H1 (cell line): Measurements from ENCODE around the gene DYRK1A. TPM values are rescaled to one million over a fixed set of nuclear protein-coding genes. Genes with fewer than 3 reads are reported as not detected.

ENCODE experiments used
- CTCF ChIA-PET: fragments of 300-600 bp; sonication (Branson Sonifier 250); formaldehyde crosslinking; loops from one replicate; lab custom pipeline; 2021; ENCODE audit not compliant: partially characterized antibody; lab: Charles Lee
- POLR2A ChIA-PET: fragments of 300-600 bp; sonication (Branson Sonifier 250); formaldehyde crosslinking; loops from one replicate; lab custom pipeline; 2021; ENCODE audit warnings: inconsistent platforms; ENCODE audit not compliant: partially characterized antibody; lab: Charles Lee
- DNase-seq, 2 experiments: peaks; one replicate each; pipeline versions ENCODE4 v3.0.0 to v3.0.0-alpha.2; 2010 to 2022; ENCODE audit warnings: low spot score in 2 of 2, low read depth in 1 of 2, mixed read lengths in 1 of 2
- FAIRE-seq: peaks from 2 replicates; lab custom pipeline; 2011; peaks lifted over from hg19 to GRCh38; lab: Jason Lieb, UNC
- H2AFZ ChIP-seq: 2 replicates; pipeline ENCODE4 v1.8.1; 2012; ENCODE audit warnings: low read length, inconsistent platforms
- H2AK5ac ChIP-seq: 2 replicates; pipeline ENCODE4 v1.6.1; 2013; ENCODE audit warnings: low read depth, low read length
- H2BK120ac ChIP-seq: replicated peaks from 2 replicates; pipeline ENCODE3; 2013; ENCODE audit warnings: low read depth, low read length, inconsistent platforms
- H2BK12ac ChIP-seq: 2 replicates; pipeline ENCODE4 v1.6.1; 2013; ENCODE audit warnings: low read depth, low read length
- H2BK15ac ChIP-seq: 2 replicates; pipeline ENCODE4 v1.6.1; 2013; ENCODE audit warnings: low read length
- H2BK20ac ChIP-seq: 2 replicates; pipeline ENCODE4 v1.6.1; 2013; ENCODE audit warnings: low read length
- H2BK5ac ChIP-seq: 2 replicates; pipeline ENCODE4 v1.6.1; 2013; ENCODE audit warnings: low read depth, low read length
- H3K14ac ChIP-seq: 2 replicates; pipeline ENCODE4 v1.6.1; 2013; ENCODE audit warnings: inconsistent platforms; ENCODE audit not compliant: insufficient read length
- H3K18ac ChIP-seq: 2 replicates; pipeline ENCODE4 v1.6.1; 2013; ENCODE audit warnings: low read length; ENCODE audit errors: extremely low read depth
- H3K23ac ChIP-seq: 2 replicates; pipeline ENCODE4 v1.6.1; 2013; ENCODE audit warnings: inconsistent platforms; ENCODE audit not compliant: insufficient read length
- H3K23me2 ChIP-seq: 2 replicates; pipeline ENCODE4 v1.6.1; 2013; ENCODE audit warnings: low read depth, low read length
- H3K27ac ChIP-seq: 2 replicates; pipeline ENCODE4 v1.6.1; 2011; ENCODE audit warnings: low read depth, low read length, inconsistent platforms
- H3K27me3 ChIP-seq, 4 experiments: replicated peaks in 1 of 4; 1 replicate in 1 of 4; 2 replicates in 3 of 4; pipeline versions ENCODE4 v1.6.1 to v1.8.1; 2011 to 2013; ENCODE audit warnings: low read length in 3 of 4, mild to moderate bottlenecking in 3 of 4, inconsistent platforms in 2 of 4, mixed read lengths in 2 of 4, moderate library complexity in 1 of 4; ENCODE audit not compliant: control insufficient read depth in 3 of 4, insufficient read depth in 3 of 4; ENCODE audit errors: extremely low read depth in 1 of 4
- H3K36me3 ChIP-seq, 4 experiments: 2 replicates each; pipeline versions ENCODE4 v1.6.1 to v1.8.1; 2011 to 2013; ENCODE audit warnings: mild to moderate bottlenecking in 4 of 4, low read length in 3 of 4, moderate library complexity in 2 of 4, control low read depth in 1 of 4, inconsistent platforms in 1 of 4; ENCODE audit not compliant: insufficient read depth in 4 of 4, control insufficient read depth in 2 of 4
- H3K4ac ChIP-seq: replicated peaks from 2 replicates; pipeline ENCODE3; 2013; ENCODE audit warnings: low read length, low read depth, mixed read lengths, inconsistent platforms; ENCODE audit not compliant: insufficient read length
- H3K4me1 ChIP-seq, 4 experiments: replicated peaks in 1 of 4; 1 replicate in 1 of 4; 2 replicates in 3 of 4; pipeline versions ENCODE4 v1.6.1 to v1.8.1; 2011 to 2013; ENCODE audit warnings: low read length in 3 of 4, inconsistent platforms in 2 of 4, mixed read lengths in 1 of 4; ENCODE audit not compliant: insufficient read depth in 4 of 4, control insufficient read depth in 3 of 4
- H3K4me2 ChIP-seq, 2 experiments: 2 replicates each; pipeline versions ENCODE4 v1.6.1 to v1.8.1; 2011 to 2013; ENCODE audit warnings: low read depth in 2 of 2, low read length in 2 of 2, control low read depth in 1 of 2, inconsistent platforms in 1 of 2, mild to moderate bottlenecking in 1 of 2; ENCODE audit not compliant: insufficient read depth in 1 of 2
- H3K4me3 ChIP-seq, 4 experiments: fragments of 200-600, 300-600 bp in 1 of 4; sonication (generic), shearing (Covaris generic), sonication (Bioruptor Twin) in 1 of 4; 2 replicates each; pipeline versions ENCODE4 v1.5.1 to v1.8.1; 2011 to 2016; ENCODE audit warnings: low read length in 4 of 4, low read depth in 3 of 4, control low read depth in 2 of 4, inconsistent platforms in 2 of 4, mild to moderate bottlenecking in 2 of 4, mixed read lengths in 1 of 4, moderate library complexity in 1 of 4; ENCODE audit not compliant: insufficient read depth in 2 of 4; ENCODE audit errors: extremely low read depth in 1 of 4
- H3K56ac ChIP-seq: replicated peaks from 2 replicates; pipeline ENCODE3; 2013; ENCODE audit warnings: low read depth, mild to moderate bottlenecking, mixed read lengths, low read length, inconsistent platforms; ENCODE audit not compliant: insufficient read length
- H3K79me1 ChIP-seq: 2 replicates; pipeline ENCODE4 v1.6.1; 2013; ENCODE audit warnings: low read depth, low read length, control low read depth
- H3K79me2 ChIP-seq, 2 experiments: 2 replicates each; pipeline versions ENCODE4 v1.6.1 to v1.8.1; 2012 to 2013; ENCODE audit warnings: low read length in 2 of 2, mild to moderate bottlenecking in 2 of 2, inconsistent platforms in 1 of 2; ENCODE audit not compliant: insufficient read depth in 2 of 2, control insufficient read depth in 1 of 2
- H3K9ac ChIP-seq, 4 experiments: replicated peaks in 1 of 4; 1 replicate in 1 of 4; 2 replicates in 3 of 4; pipeline versions ENCODE4 v1.6.1 to v1.8.1; 2011 to 2013; ENCODE audit warnings: low read depth in 3 of 4, low read length in 3 of 4, control low read depth in 2 of 4, mild to moderate bottlenecking in 2 of 4, moderate library complexity in 2 of 4, inconsistent platforms in 1 of 4; ENCODE audit errors: extremely low read depth in 1 of 4
- H3K9me3 ChIP-seq, 2 experiments: 2 replicates each; pipeline versions ENCODE4 v1.6.1 to v1.8.1; 2012 to 2013; ENCODE audit warnings: mild to moderate bottlenecking in 2 of 2, moderate library complexity in 2 of 2, control low read depth in 1 of 2, inconsistent platforms in 1 of 2, low read depth in 1 of 2, low read length in 1 of 2, mixed read lengths in 1 of 2; ENCODE audit not compliant: insufficient read depth in 2 of 2
- H4K20me1 ChIP-seq, 2 experiments: replicated peaks in 1 of 2; 2 replicates each; pipeline versions ENCODE3 to v1.8.1; 2011 to 2013; ENCODE audit warnings: inconsistent platforms in 2 of 2, low read length in 2 of 2, mild to moderate bottlenecking in 1 of 2; ENCODE audit not compliant: insufficient read depth in 2 of 2, control insufficient read depth in 1 of 2
- H4K5ac ChIP-seq: 2 replicates; pipeline ENCODE4 v1.6.1; 2013; ENCODE audit warnings: low read length, low read depth, mixed read lengths, inconsistent platforms; ENCODE audit not compliant: insufficient read length
- H4K8ac ChIP-seq: 2 replicates; pipeline ENCODE4 v1.8.0; 2013; ENCODE audit warnings: mild to moderate bottlenecking, moderate library complexity, low read length, inconsistent platforms; ENCODE audit not compliant: insufficient read depth; ENCODE audit errors: extremely low read depth
- H4K91ac ChIP-seq: replicated peaks from 2 replicates; pipeline ENCODE3; 2013; ENCODE audit warnings: low read length, mixed read lengths, inconsistent platforms; ENCODE audit not compliant: insufficient read length
- CBX5 ChIP-seq: fragments of 300-800, 300-1000 bp; sonication (generic); IDR thresholded peaks from 2 replicates; pipeline ENCODE4 v1.7.1; 2016; ENCODE audit warnings: antibody characterized with exemption, low read length, low read depth
- FOSL1 ChIP-seq: IDR thresholded peaks from 2 replicates; pipeline ENCODE4 v1.6.1; 2011; ENCODE audit warnings: mild to moderate bottlenecking, low read depth, low read length, moderate library complexity; ENCODE audit not compliant: insufficient read depth
- PHF8 ChIP-seq: fragments of 200-600 bp; sonication (generic); conservative IDR thresholded peaks from 2 replicates; pipeline ENCODE4 v1.7.1; 2012; ENCODE audit warnings: low read depth, mild to moderate bottlenecking, inconsistent platforms, low read length, moderate library complexity
- SIX5 ChIP-seq: IDR thresholded peaks from 2 replicates; pipeline ENCODE4 v1.6.1; 2011; ENCODE audit warnings: mild to moderate bottlenecking, low read depth, low read length
- TBP ChIP-seq: IDR thresholded peaks from 2 replicates; pipeline ENCODE4 v1.6.1; 2011; ENCODE audit warnings: low read depth, low read length, improper control_type of control experiment
- USF2 ChIP-seq: IDR thresholded peaks from 2 replicates; pipeline ENCODE4 v1.6.1; 2011; ENCODE audit warnings: low read length, improper control_type of control experiment
- WGBS, 2 experiments: shearing (Covaris generic) in 1 of 2; methylation state at CpG; one replicate each; pipeline versions ENCODE4 v1.1.6 to v1.1.7; 2013 to 2015; ENCODE audit warnings: low lambda C conversion rate in 2 of 2, mixed read lengths in 2 of 2, inconsistent platforms in 1 of 2, low coverage in 1 of 2, missing lambda C conversion rate in 1 of 2; ENCODE audit not compliant: insufficient replicate concordance in 2 of 2, insufficient coverage in 1 of 2, insufficient read length in 1 of 2; ENCODE audit errors: extremely low coverage in 1 of 2, missing lambda C conversion rate in 1 of 2; 5-methylcytosine and 5-hydroxymethylcytosine counted together
- polyA plus RNA-seq, 7 experiments: library from polyadenylated mRNA; depleted of rRNA in 3 of 7; stranded (reverse) in 5 of 7; unstranded in 2 of 7; fragments of >200 nt in 5 of 7; fragments of 200-250 nt in 2 of 7; gene quantifications; 1 replicate in 5 of 7; 2 replicates in 1 of 7; 4 replicates in 1 of 7; pipeline versions ENCODE4 v1.2.1 to v1.2.3, GENCODE V29; 2011 to 2013; ENCODE audit warnings: missing spikeins in 2 of 7, mixed read lengths in 2 of 7
- total RNA-seq: library from RNA; stranded (reverse); fragmentation: NEBNext Ultra II Directional; extraction: Animal tissue kit (Norgen Biotek cat#: 25700); gene quantifications from 2 replicates; pipeline ENCODE4 v1.2.1, GENCODE V29; 2021
- TF ChIP-seq, protein P1 (sequence below): IDR thresholded peaks from 2 replicates; pipeline ENCODE4 v1.6.1; 2011; ENCODE audit warnings: low read depth, mild to moderate bottlenecking, low read length; ENCODE audit not compliant: insufficient read depth

Gene DYRK1A
- total and polyA plus RNA-seq, 2 of the 8 experiments (the other 6 are each of a cell fraction or from before 2014, with no cell fraction given) = 61.1 to 62.2 TPM

DNA sequence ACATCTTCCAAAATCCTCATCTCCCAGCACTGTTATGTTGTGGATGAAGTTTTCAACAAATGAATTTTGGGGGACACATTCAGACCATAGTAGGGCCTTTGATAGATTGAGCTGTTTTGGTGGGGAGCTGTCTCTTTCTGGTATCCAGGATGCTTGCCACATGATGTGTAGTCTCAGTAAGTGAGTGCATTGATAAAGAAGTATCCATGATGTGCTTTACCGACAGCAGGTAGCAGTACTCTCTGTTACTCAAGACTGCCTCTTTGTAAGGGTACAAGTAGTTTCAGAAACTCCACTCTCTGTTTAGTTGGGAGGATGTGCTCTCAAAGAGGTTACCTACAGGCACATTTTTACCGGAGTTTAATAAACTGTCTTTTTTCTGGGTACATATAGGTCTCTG, 26.5 kb downstream of the DYRK1A start:
- no peak overlapping the region for H3K4me2 ChIP-seq
- H3K4me1 ChIP-seq = peaks cover 5 to 14% (median 7%) of the 10 kb centered on the region in 4 experiments
- H3K23me2 ChIP-seq = no peaks in the 10 kb centered on the region; the same call in 1 of the 2 replicates
- H3K27ac ChIP-seq = no peak overlapping the region
- no peak for FAIRE-seq
- H4K8ac ChIP-seq = no peak overlapping the region
- no peaks in the 10 kb centered on the region for H3K9me3 ChIP-seq
- DNase-seq = no peak
- WGBS, 2 experiments = 90% methylated on average over 2 of the region's 2 CpGs; no CpG with 5 or more reads in 1 of the 2 experiments
- no peak overlapping the region for H4K5ac ChIP-seq
- H3K14ac ChIP-seq = no peak overlapping the region
- peaks cover 18% of the 10 kb centered on the region for H3K79me1 ChIP-seq
- no peak overlapping the region for H2AFZ ChIP-seq
- H3K9ac ChIP-seq = no peak overlapping the region
- no peak overlapping the region for H3K56ac ChIP-seq
- peaks cover 69 to 99% of the 10 kb centered on the region in 2 experiments for H3K79me2 ChIP-seq
- no peak overlapping the region for H2BK5ac ChIP-seq
- H2AK5ac ChIP-seq = no peak overlapping the region
- CTCF ChIA-PET = no interaction called here
- no peaks in the 10 kb centered on the region for H3K27me3 ChIP-seq
- TF ChIP-seq, protein P1, sequence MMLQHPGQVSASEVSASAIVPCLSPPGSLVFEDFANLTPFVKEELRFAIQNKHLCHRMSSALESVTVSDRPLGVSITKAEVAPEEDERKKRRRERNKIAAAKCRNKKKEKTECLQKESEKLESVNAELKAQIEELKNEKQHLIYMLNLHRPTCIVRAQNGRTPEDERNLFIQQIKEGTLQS = no peak
- no peak for TF ChIP-seq PHF8
- TF ChIP-seq TBP = no peak
- no peak for TF ChIP-seq SIX5
- TF ChIP-seq FOSL1 = no peak
- TF ChIP-seq USF2 = no peak
- TF ChIP-seq CBX5 = no peak
- POLR2A ChIA-PET = no interaction called here
- H3K18ac ChIP-seq = no peak overlapping the region
- no peak overlapping the region for H2BK120ac ChIP-seq
- H2BK15ac ChIP-seq = no peak overlapping the region
- H3K23ac ChIP-seq = no peak overlapping the region
- no peak overlapping the region for H3K4ac ChIP-seq
- no peak overlapping the region for H3K4me3 ChIP-seq
- H2BK20ac ChIP-seq = no peak overlapping the region
- H3K36me3 ChIP-seq = peaks cover 0 to 3% (median 0%) of the 10 kb centered on the region in 4 experiments; a peak in 2 of 8 replicates
- peaks cover 43 to 63% of the 10 kb centered on the region in 2 experiments for H4K20me1 ChIP-seq
- no peak overlapping the region for H4K91ac ChIP-seq
- H2BK12ac ChIP-seq = no peak overlapping the region
